GM18520 (cell line): ENCODE results near the gene NR6A1.

Source experiments
- ATAC-seq: cut with Tn5 transposase; IDR thresholded peaks from one replicate; pipeline ENCODE4 v1.9.1; 2021; ENCODE audit not compliant: unreplicated experiment

Gene NR6A1

GRCh38 chr9:124730772-124731171 lies 40.3 kb downstream of the NR6A1 start:
- ATAC-seq: no peak

- ATAC-seq: no peak
These were observed 44.2 kb downstream of the NR6A1 start for GRCh38 chr9:124726886-124727285.

GRCh38 chr9:124725068-124725452 lies 46.1 kb downstream of the NR6A1 start:
- no peak for ATAC-seq

GRCh38 chr9:124724415-124725067 lies 46.6 kb downstream of the NR6A1 start:
- no peak for ATAC-seq

GRCh38 chr9:124723352-124723751 lies 47.8 kb downstream of the NR6A1 start:
- ATAC-seq: no peak

GRCh38 chr9:124721109-124721906 lies 49.8 kb downstream of the NR6A1 start:
- no peak for ATAC-seq

GRCh38 chr9:124720429-124721108 lies 50.5 kb downstream of the NR6A1 start:
- no peak for ATAC-seq

GRCh38 chr9:124718928-124719327 lies 52.2 kb downstream of the NR6A1 start:
- no peak for ATAC-seq

GRCh38 chr9:124717597-124717996 lies 53.5 kb downstream of the NR6A1 start:
- ATAC-seq: no peak

GRCh38 chr9:124716808-124717207 lies 54.3 kb downstream of the NR6A1 start:
- ATAC-seq: no peak

GRCh38 chr9:124710766-124711165 lies 60.3 kb downstream of the NR6A1 start:
- ATAC-seq: no peak

GRCh38 chr9:124709292-124709690 lies 61.8 kb downstream of the NR6A1 start:
- ATAC-seq: no peak

- no peak for ATAC-seq
These were observed 62.3 kb downstream of the NR6A1 start for GRCh38 chr9:124708633-124709291.

- ATAC-seq: no peak
These were observed 63.0 kb downstream of the NR6A1 start for GRCh38 chr9:124708074-124708473.

- ATAC-seq: no peak
These were observed 63.4 kb downstream of the NR6A1 start for GRCh38 chr9:124707666-124708065.

GRCh38 chr9:124706685-124707084 lies 64.4 kb downstream of the NR6A1 start:
- ATAC-seq: no peak

- no peak for ATAC-seq
These were observed 71.5 kb downstream of the NR6A1 start for GRCh38 chr9:124699575-124699974.

GRCh38 chr9:124698265-124698664 lies 72.8 kb downstream of the NR6A1 start:
- ATAC-seq: no peak

- ATAC-seq: no peak
These were observed 73.5 kb downstream of the NR6A1 start for GRCh38 chr9:124697326-124698200.

- ATAC-seq: no peak
These were observed 75.0 kb downstream of the NR6A1 start for GRCh38 chr9:124696101-124696500.
